DND-41 (cell line): ENCODE results near the gene TRIM60.

Source experiments
- ATAC-seq: fragments of 200-7000 bp; cut with Tn5 transposase; 3 replicates; pipeline ENCODE4 v1.9.1; 2021; ENCODE audit warnings: low read depth; ENCODE audit not compliant: insufficient read depth
- DNase-seq: peaks from one replicate; pipeline ENCODE4 v3.0.0-alpha.2; 2020
- H2AFZ ChIP-seq: 2 replicates; pipeline ENCODE4 v1.6.0; 2012; ENCODE audit warnings: low read depth, low read length
- H3K27ac ChIP-seq: 2 replicates; pipeline ENCODE4 v1.5.1; 2012; ENCODE audit warnings: low read length, inconsistent platforms
- H3K27me3 ChIP-seq: fragments of 200-600 bp; sonication (generic); 2 replicates; pipeline ENCODE4 v1.6.0; 2012; ENCODE audit warnings: low read length, mild to moderate bottlenecking, inconsistent platforms; ENCODE audit not compliant: insufficient read depth, poor library complexity
- H3K36me3 ChIP-seq: 2 replicates; pipeline ENCODE4 v1.5.1; 2012; ENCODE audit warnings: low read length, inconsistent platforms; ENCODE audit not compliant: insufficient read depth
- H3K4me1 ChIP-seq: 2 replicates; pipeline ENCODE4 v1.5.1; 2012; ENCODE audit warnings: mild to moderate bottlenecking, low read length; ENCODE audit not compliant: insufficient read depth
- H3K4me2 ChIP-seq: 2 replicates; pipeline ENCODE4 v1.6.0; 2012; ENCODE audit warnings: mild to moderate bottlenecking, moderate library complexity, low read length, inconsistent platforms; ENCODE audit not compliant: insufficient read depth
- H3K4me3 ChIP-seq, 2 experiments: fragments of 200-600 bp in 1 of 2; shearing (Covaris generic) in 1 of 2; 2 replicates each; pipeline ENCODE4 v1.5.1; 2012 to 2016; ENCODE audit warnings: inconsistent platforms in 2 of 2, low read length in 2 of 2, mild to moderate bottlenecking in 2 of 2, low read depth in 1 of 2, moderate library complexity in 1 of 2
- H3K79me2 ChIP-seq: 2 replicates; pipeline ENCODE4 v1.6.0; 2012; ENCODE audit warnings: low read length, inconsistent platforms; ENCODE audit not compliant: insufficient read depth
- H3K9ac ChIP-seq: 2 replicates; pipeline ENCODE4 v1.6.0; 2012; ENCODE audit warnings: low read depth, mild to moderate bottlenecking, inconsistent platforms, low read length, moderate library complexity
- H3K9me3 ChIP-seq: 2 replicates; pipeline ENCODE4 v1.5.1; 2012; ENCODE audit warnings: low read length, moderate library complexity, mild to moderate bottlenecking, inconsistent platforms; ENCODE audit not compliant: insufficient read depth, severe bottlenecking
- H4K20me1 ChIP-seq: 2 replicates; pipeline ENCODE4 v1.6.0; 2012; ENCODE audit warnings: low read length; ENCODE audit not compliant: insufficient read depth
- CTCF ChIP-seq: IDR thresholded peaks from 2 replicates; pipeline ENCODE4 v1.5.1; 2012; ENCODE audit warnings: borderline replicate concordance, low read length, moderate library complexity, mild to moderate bottlenecking; ENCODE audit not compliant: poor library complexity, severe bottlenecking; ENCODE audit errors: extremely low read depth
- EZH2 ChIP-seq: IDR thresholded peaks from 3 replicates; pipeline ENCODE4 v1.6.1; 2012; ENCODE audit warnings: borderline replicate concordance, low read depth, mild to moderate bottlenecking, moderate library complexity, low read length, inconsistent platforms; ENCODE audit not compliant: severe bottlenecking

Gene TRIM60

GRCh38 chr4:165005352-165005925, 26.4 kb upstream of the TRIM60 start:
- no peaks in the 10 kb centered on the region for H4K20me1 ChIP-seq
- DNase-seq: no peak

DNA sequence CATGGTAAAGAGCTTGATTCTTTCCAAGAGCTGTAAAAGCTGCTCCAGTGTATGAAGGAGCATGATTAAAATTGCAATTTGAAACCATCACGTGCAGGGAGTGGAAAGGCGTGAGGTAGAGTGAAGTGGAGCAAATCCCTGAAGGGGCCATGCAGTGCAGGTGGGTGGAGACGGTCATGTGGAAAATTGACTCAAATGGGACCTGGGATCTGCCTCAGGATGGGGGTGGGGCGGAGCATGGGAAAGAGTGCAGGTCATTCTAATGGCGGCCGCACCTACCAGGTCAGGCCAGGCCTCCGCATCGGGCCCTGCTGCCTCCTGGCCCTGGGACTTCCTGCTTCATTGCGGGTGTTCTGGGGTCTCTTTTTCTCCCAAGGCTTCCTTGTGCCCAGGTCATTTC, 25.3 kb upstream of the TRIM60 start:
- Histone ChIP-seq H4K20me1 (no peaks in the 10 kb centered on the region), H3K36me3 (no peaks in the 10 kb centered on the region), H3K9ac (no peak overlapping the region), H3K4me1 (no peaks in the 10 kb centered on the region), H2AFZ (no peak overlapping the region), H3K79me2 (no peaks in the 10 kb centered on the region), H3K27ac (no peak overlapping the region), H3K27me3 (no peaks in the 10 kb centered on the region), H3K4me2 (no peak overlapping the region), H3K9me3 (no peaks in the 10 kb centered on the region), H3K4me3 (no peak overlapping the region)
- DNase-seq (no peak), ATAC-seq (no peak)
- TF ChIP-seq EZH2 (no peak), CTCF (no peak)

More at GRCh38 chr4:165005352-165005925, 26.4 kb upstream of the TRIM60 start:
- no peaks in the 10 kb centered on the region for H3K79me2 ChIP-seq
- ATAC-seq: no peak
- H3K36me3 ChIP-seq: no peaks in the 10 kb centered on the region
- H3K4me3 ChIP-seq: no peak overlapping the region
- H3K9me3 ChIP-seq: no peaks in the 10 kb centered on the region
- H3K27ac ChIP-seq: no peak overlapping the region
- H3K27me3 ChIP-seq: no peaks in the 10 kb centered on the region
- H3K9ac ChIP-seq: no peak overlapping the region
- no peaks in the 10 kb centered on the region for H3K4me1 ChIP-seq
- no peak for TF ChIP-seq CTCF
- no peak for TF ChIP-seq EZH2
- H3K4me2 ChIP-seq: no peak overlapping the region
- no peak overlapping the region for H2AFZ ChIP-seq

DNA sequence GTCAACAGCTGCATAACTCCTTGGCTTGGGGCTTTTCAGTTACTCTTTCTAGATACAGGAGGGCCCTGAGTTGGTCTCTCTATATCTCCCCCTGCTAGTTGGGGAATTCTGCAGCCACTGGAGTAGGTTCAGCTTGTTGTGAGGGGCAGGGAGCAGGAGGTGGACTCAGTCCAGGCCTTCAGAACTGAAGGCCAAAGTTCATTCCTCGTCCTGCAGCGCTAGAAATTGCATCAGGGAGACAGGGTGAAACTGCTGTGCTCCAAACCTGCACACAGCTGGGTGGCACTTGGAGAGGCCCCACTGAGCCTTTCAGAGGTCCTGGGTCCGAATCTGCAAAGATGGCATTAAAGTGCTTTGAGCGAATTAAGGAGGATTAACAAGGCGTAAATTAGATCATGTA, 24.9 kb upstream of the TRIM60 start:
- H3K4me3 ChIP-seq: no peak overlapping the region
- no peak overlapping the region for H2AFZ ChIP-seq
- H4K20me1 ChIP-seq: no peaks in the 10 kb centered on the region
- no peak for TF ChIP-seq EZH2
- TF ChIP-seq CTCF: no peak
- H3K9ac ChIP-seq: no peak overlapping the region
- H3K36me3 ChIP-seq: no peaks in the 10 kb centered on the region
- no peaks in the 10 kb centered on the region for H3K9me3 ChIP-seq
- no peak for ATAC-seq
- no peak overlapping the region for H3K27ac ChIP-seq
- H3K4me2 ChIP-seq: no peak overlapping the region
- H3K27me3 ChIP-seq: no peaks in the 10 kb centered on the region
- DNase-seq: no peak
- H3K79me2 ChIP-seq: no peaks in the 10 kb centered on the region
- H3K4me1 ChIP-seq: no peaks in the 10 kb centered on the region
